A549 (cell line): Measurements from ENCODE around the gene BCAT1. TPM values are rescaled to one million over a fixed set of nuclear protein-coding genes. Genes with fewer than 3 reads are reported as not detected.

ENCODE experiments used
- ATAC-seq, 2 experiments: fragments of 200-7000 bp in 1 of 2; fragments of >200 bp in 1 of 2; cut with Nextera tagmentation in 1 of 2; cut with Tn5 transposase in 1 of 2; 3 replicates each; pipeline versions ENCODE4 v1.8.0 to v1.9.1; 2018 to 2020; ENCODE audit warnings: mild to moderate bottlenecking in 1 of 2, moderate library complexity in 1 of 2
- CTCF ChIA-PET: fragments of 300-600 bp; sonication (Branson Sonifier 250); formaldehyde crosslinking; extraction: SDS; loops from one replicate; lab custom pipeline; 2021; ENCODE audit warnings: antibody characterized with exemption, inconsistent platforms; lab: Yijun Ruan, JAX
- POLR2A ChIA-PET: fragments of 350-600 bp; formaldehyde crosslinking; extraction: SDS; loops from one replicate; lab custom pipeline; 2021; ENCODE audit warnings: antibody characterized with exemption, inconsistent platforms; lab: Yijun Ruan, JAX
- DNase-seq, 2 experiments: peaks; one replicate each; pipeline versions ENCODE4 v3.0.0 to v3.0.0-alpha.2; 2011 to 2016; ENCODE audit warnings: low read depth in 1 of 2, low spot score in 1 of 2
- FAIRE-seq: peaks from 2 replicates; lab custom pipeline; 2011; peaks lifted over from hg19 to GRCh38; lab: Jason Lieb, UNC
- H3K27ac ChIP-seq, 2 experiments: fragments of >200 bp; sonication (Bioruptor Twin); formaldehyde crosslinking; 3 replicates each; pipeline ENCODE4 v1.5.1; 2016 to 2017
- H3K4me1 ChIP-seq: fragments of >200 bp; sonication (Bioruptor Twin); formaldehyde crosslinking; 3 replicates; pipeline ENCODE4 v1.6.1; 2016
- H3K4me2 ChIP-seq: fragments of >200 bp; sonication (Bioruptor Twin); formaldehyde crosslinking; 3 replicates; pipeline ENCODE4 v1.6.1; 2016
- H3K4me3 ChIP-seq: fragments of >200 bp; sonication (Bioruptor Twin); formaldehyde crosslinking; 3 replicates; pipeline ENCODE4 v1.5.1; 2016
- H3K9me3 ChIP-seq: fragments of >200 bp; sonication (Bioruptor Twin); formaldehyde crosslinking; 3 replicates; pipeline ENCODE4 v1.6.1; 2016
- BCL3 ChIP-seq: fragments of >200 bp; sonication (Bioruptor Twin); formaldehyde crosslinking; IDR thresholded peaks from 3 replicates; pipeline ENCODE4 v1.6.1; 2016
- BHLHE40 ChIP-seq: IDR thresholded peaks from 2 replicates; pipeline ENCODE4 v1.6.1; 2012; ENCODE audit warnings: low read depth, low read length, inconsistent platforms
- CBX8 ChIP-seq: fragments of 200-600 bp; sonication (generic); IDR thresholded peaks from 2 replicates; pipeline ENCODE4 v1.6.1; 2016
- CHD4 ChIP-seq: fragments of 200-600 bp; sonication (generic); IDR thresholded peaks from 2 replicates; pipeline ENCODE4 v1.6.1; 2016; ENCODE audit warnings: antibody characterized with exemption, mild to moderate bottlenecking, borderline replicate concordance
- EHF ChIP-seq: fragments of 250-450 bp; sonication (Bioruptor Pico); IDR thresholded peaks from 2 replicates; pipeline ENCODE4 v1.5.0; 2020; ENCODE audit warnings: mild to moderate bottlenecking
- EHMT2 ChIP-seq: fragments of 200-600 bp; sonication (generic); IDR thresholded peaks from 2 replicates; pipeline ENCODE4 v1.6.1; 2016; ENCODE audit warnings: antibody characterized with exemption, low read depth, mild to moderate bottlenecking, moderate library complexity
- ESRRA ChIP-seq: fragments of 150-350 bp; IDR thresholded peaks from 2 replicates; pipeline ENCODE4 v1.6.1; 2014; ENCODE audit warnings: mild to moderate bottlenecking, low read length, borderline replicate concordance
- FOXS1 ChIP-seq: fragments of 250-450 bp; sonication (Bioruptor Pico); IDR thresholded peaks from 2 replicates; pipeline ENCODE4 v1.5.0; 2020; ENCODE audit warnings: mild to moderate bottlenecking, moderate library complexity
- HDAC2 ChIP-seq: fragments of 200-600 bp; sonication (generic); IDR thresholded peaks from 2 replicates; pipeline ENCODE4 v1.6.1; 2016
- HES2 ChIP-seq: fragments of >200 bp; sonication (Bioruptor Twin); formaldehyde crosslinking; IDR thresholded peaks from 2 replicates; pipeline ENCODE4 v1.6.1; 2016
- JUN ChIP-seq, 2 experiments: fragments of >200 bp; sonication (Bioruptor Twin); formaldehyde crosslinking; IDR thresholded peaks; 2 replicates in 1 of 2; 3 replicates in 1 of 2; pipeline ENCODE4 v1.6.1; 2016 to 2017
- JUNB ChIP-seq: fragments of >200 bp; sonication (Bioruptor Twin); formaldehyde crosslinking; IDR thresholded peaks from 2 replicates; pipeline ENCODE4 v1.6.1; 2016
- KDM1A ChIP-seq: fragments of 200-600 bp; sonication (generic); IDR thresholded peaks from 2 replicates; pipeline ENCODE4 v1.6.1; 2016; ENCODE audit warnings: low read depth, mild to moderate bottlenecking
- MAZ ChIP-seq: fragments of 150-350 bp; IDR thresholded peaks from 2 replicates; pipeline ENCODE4 v1.6.1; 2014; ENCODE audit warnings: antibody characterized with exemption, low read depth, low read length, borderline replicate concordance
- MYC ChIP-seq: IDR thresholded peaks from 2 replicates; pipeline ENCODE4 v1.6.1; 2012; ENCODE audit warnings: mild to moderate bottlenecking, inconsistent platforms, low read length, improper control_type of control experiment, borderline replicate concordance
- NFE2L2 ChIP-seq: fragments of 150-350 bp; conservative IDR thresholded peaks from 2 replicates; pipeline ENCODE4 v1.6.1; 2014; ENCODE audit warnings: low read length
- NPAS2 ChIP-seq: fragments of 250-450 bp; sonication (Bioruptor Pico); IDR thresholded peaks from 2 replicates; pipeline ENCODE4 v1.8.0; 2022; ENCODE audit warnings: mild to moderate bottlenecking, moderate library complexity, borderline replicate concordance
- RAD21 ChIP-seq, 2 experiments: fragments of >200 bp in 1 of 2; sonication (Bioruptor Twin) in 1 of 2; formaldehyde crosslinking in 1 of 2; IDR thresholded peaks in 1 of 2; conservative IDR thresholded peaks in 1 of 2; 2 replicates in 1 of 2; 3 replicates in 1 of 2; pipeline ENCODE4 v1.6.1; 2012 to 2018; ENCODE audit warnings: inconsistent platforms in 1 of 2
- RARB ChIP-seq: fragments of 250-450 bp; sonication (Bioruptor Pico); IDR thresholded peaks from 2 replicates; pipeline ENCODE4 v1.8.0; 2021; ENCODE audit warnings: mild to moderate bottlenecking, moderate library complexity
- RCOR1 ChIP-seq: fragments of 150-350 bp; IDR thresholded peaks from 2 replicates; pipeline ENCODE4 v1.6.1; 2014; ENCODE audit warnings: antibody characterized with exemption, low read length, low read depth
- REST ChIP-seq: fragments of 200-600 bp; sonication (generic); IDR thresholded peaks from 2 replicates; pipeline ENCODE4 v1.6.1; 2016; ENCODE audit warnings: antibody characterized with exemption, mild to moderate bottlenecking, moderate library complexity
- RFX5 ChIP-seq: fragments of 450-650 bp; IDR thresholded peaks from 2 replicates; pipeline ENCODE4 v1.7.1; 2014; ENCODE audit warnings: antibody characterized with exemption, mild to moderate bottlenecking, moderate library complexity
- SREBF2 ChIP-seq: fragments of 450-650 bp; IDR thresholded peaks from 2 replicates; pipeline ENCODE4 v1.6.1; 2014; ENCODE audit warnings: mild to moderate bottlenecking, moderate library complexity
- TP53 ChIP-seq: fragments of 250-450 bp; sonication (Bioruptor Pico); IDR thresholded peaks from 2 replicates; pipeline ENCODE4 v1.5.0; 2021; ENCODE audit warnings: mild to moderate bottlenecking, moderate library complexity
- USF2 ChIP-seq: fragments of 450-650 bp; IDR thresholded peaks from 2 replicates; pipeline ENCODE4 v1.6.1; 2014; ENCODE audit warnings: antibody characterized with exemption
- ZC3H11A ChIP-seq: fragments of 450-650 bp; IDR thresholded peaks from 2 replicates; pipeline ENCODE4 v1.6.1; 2014; ENCODE audit warnings: antibody characterized with exemption, mild to moderate bottlenecking
- ZSCAN20 ChIP-seq: fragments of 250-450 bp; sonication (Bioruptor Pico); IDR thresholded peaks from 2 replicates; pipeline ENCODE4 v1.8.0; 2022; ENCODE audit warnings: mild to moderate bottlenecking, moderate library complexity
- WGBS: methylation state at CpG from one replicate; pipeline ENCODE4 v1.1.6; 2017; ENCODE audit errors: missing lambda C conversion rate; 5-methylcytosine and 5-hydroxymethylcytosine counted together
- polyA plus RNA-seq, 4 experiments: library from polyadenylated mRNA; depleted of rRNA in 3 of 4; stranded (reverse); fragments of >200 nt; fragmentation: RNase III in 1 of 4; extraction: RNeasy Plus Mini Kit Qiagen cat#74134 plus additional on column Dnase treatment in 1 of 4; gene quantifications; 2 replicates in 3 of 4; 3 replicates in 1 of 4; pipeline ENCODE4 v1.2.3, GENCODE V29; 2011 to 2017

Gene BCAT1
- polyA plus RNA-seq, 2 of the 4 experiments (the other 2 are of a cell fraction) = 10.5 to 14.6 TPM

GRCh38 chr12:24770334-24770733 is 178.6 kb downstream of the BCAT1 start:
- CTCF ChIA-PET = no interaction called here
- H3K4me1 ChIP-seq = no peaks in the 10 kb centered on the region
- POLR2A ChIA-PET = no interaction called here
- H3K4me2 ChIP-seq = no peak overlapping the region
- H3K9me3 ChIP-seq = no peaks in the 10 kb centered on the region
- no peak for DNase-seq
- H3K27ac ChIP-seq = no peak overlapping the region
- TF ChIP-seq NFE2L2 (no peak), JUNB (no peak), KDM1A (no peak), ESRRA (no peak), BHLHE40 (no peak), RARB (CRISPR knock-in tag) (no peak), ZC3H11A (no peak), JUN (IDR thresholded peaks at IDR 0.05) (no peak), SREBF2 (no peak), MYC (no peak), RAD21 (conservative IDR thresholded peaks at IDR 0.05 in 1 of 2, IDR thresholded peaks at IDR 0.05 in 1 of 2) (no peak), EHMT2 (no peak), CHD4 (no peak), MAZ (no peak), CBX8 (no peak), REST (no peak), RCOR1 (no peak)
- 45% methylated on average over 3 of the region's 3 CpGs for WGBS
- no peak for FAIRE-seq
- ATAC-seq = no peak
- H3K4me3 ChIP-seq = no peak overlapping the region

- 0% methylated on average over 3 of the region's 3 CpGs for WGBS
- Histone ChIP-seq H3K4me3 (no peak overlapping the region), H3K9me3 (no peaks in the 10 kb centered on the region), H3K4me2 (no peak overlapping the region), H3K4me1 (no peaks in the 10 kb centered on the region), H3K27ac (no peak overlapping the region)
- no peak for FAIRE-seq
- DNase-seq = no peak
- no peak for ATAC-seq
- no peak for TF ChIP-seq TP53 (CRISPR knock-in tag)
- ChIA-PET POLR2A (no interaction called here), CTCF (no interaction called here)
Measured at GRCh38 chr12:24769682-24770081, 179.2 kb downstream of the BCAT1 start.

GRCh38 chr12:24768415-24768814 is 180.5 kb downstream of the BCAT1 start:
- CTCF ChIA-PET = interaction anchor here (1.3 kb wide), 1 partner anchor 10 kb away, joined by 3 read pairs; no protein-coding TSS in a partner anchor
- POLR2A ChIA-PET = no interaction called here
- Histone ChIP-seq H3K4me3 (no peak overlapping the region), H3K4me1 (no peaks in the 10 kb centered on the region), H3K9me3 (no peaks in the 10 kb centered on the region), H3K4me2 (no peak overlapping the region), H3K27ac (no peak overlapping the region)
- no peak for DNase-seq
- no peak for FAIRE-seq
- no peak for ATAC-seq
- TF ChIP-seq NPAS2 (CRISPR knock-in tag) = no peak
- TF ChIP-seq BHLHE40 = no peak
- no peak for TF ChIP-seq HDAC2
- no peak for TF ChIP-seq USF2
- no peak for TF ChIP-seq BCL3
- no peak for TF ChIP-seq EHF (CRISPR knock-in tag)
- TF ChIP-seq ZC3H11A = no peak
- no peak for TF ChIP-seq ZSCAN20 (CRISPR knock-in tag)
- no peak for TF ChIP-seq HES2
- TF ChIP-seq FOXS1 (CRISPR knock-in tag) = no peak
- TF ChIP-seq JUN (IDR thresholded peaks at IDR 0.05) = no peak
- no peak for TF ChIP-seq RFX5
- no peak for TF ChIP-seq REST
- no peak for TF ChIP-seq SREBF2
